ENCODE results near the gene WNK4. TPM values are rescaled to one million over a fixed set of nuclear protein-coding genes. Genes with fewer than 3 reads are reported as not detected.

Gene WNK4
- total RNA-seq, 1 donor from 2014 or later: not detected

- Mint-ChIP-seq H3K9me3 (no peaks in the 10 kb centered on the region), H3K4me1 (peaks cover 6% of the 10 kb centered on the region), H3K4me3 (no peak overlapping the region), H3K27me3 (ENCODE audit: insufficient read depth, low read depth) (peaks cover 3% of the 10 kb centered on the region), H3K36me3 (no peaks in the 10 kb centered on the region), H3K27ac (no peak overlapping the region)
- H3K4me3 ChIP-seq: no peak overlapping the region
- no peaks in the 10 kb centered on the region for H3K9me3 ChIP-seq (ENCODE audit: low read depth)
- DNase-seq (ENCODE audit: low spot score): no peak
- H3K79me2 ChIP-seq (ENCODE audit: low read depth): no peaks in the 10 kb centered on the region
- H2AFZ ChIP-seq (replicated peaks): no peak overlapping the region
- no peak for TF ChIP-seq EZH2phosphoT487 (IDR thresholded peaks at IDR 0.05)
- TF ChIP-seq, protein P1, sequence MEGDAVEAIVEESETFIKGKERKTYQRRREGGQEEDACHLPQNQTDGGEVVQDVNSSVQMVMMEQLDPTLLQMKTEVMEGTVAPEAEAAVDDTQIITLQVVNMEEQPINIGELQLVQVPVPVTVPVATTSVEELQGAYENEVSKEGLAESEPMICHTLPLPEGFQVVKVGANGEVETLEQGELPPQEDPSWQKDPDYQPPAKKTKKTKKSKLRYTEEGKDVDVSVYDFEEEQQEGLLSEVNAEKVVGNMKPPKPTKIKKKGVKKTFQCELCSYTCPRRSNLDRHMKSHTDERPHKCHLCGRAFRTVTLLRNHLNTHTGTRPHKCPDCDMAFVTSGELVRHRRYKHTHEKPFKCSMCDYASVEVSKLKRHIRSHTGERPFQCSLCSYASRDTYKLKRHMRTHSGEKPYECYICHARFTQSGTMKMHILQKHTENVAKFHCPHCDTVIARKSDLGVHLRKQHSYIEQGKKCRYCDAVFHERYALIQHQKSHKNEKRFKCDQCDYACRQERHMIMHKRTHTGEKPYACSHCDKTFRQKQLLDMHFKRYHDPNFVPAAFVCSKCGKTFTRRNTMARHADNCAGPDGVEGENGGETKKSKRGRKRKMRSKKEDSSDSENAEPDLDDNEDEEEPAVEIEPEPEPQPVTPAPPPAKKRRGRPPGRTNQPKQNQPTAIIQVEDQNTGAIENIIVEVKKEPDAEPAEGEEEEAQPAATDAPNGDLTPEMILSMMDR (IDR thresholded peaks at IDR 0.05): no peak
- TF ChIP-seq EZH2 (IDR thresholded peaks at IDR 0.05): no peak
- H3F3A ChIP-seq (ENCODE audit: low read depth): no peaks in the 10 kb centered on the region
- H3K27me3 ChIP-seq: peaks cover 22% of the 10 kb centered on the region
- no peak overlapping the region for H3K4me2 ChIP-seq
- no peak overlapping the region for H3K9ac ChIP-seq
- H3K27ac ChIP-seq: no peak overlapping the region
- no peaks in the 10 kb centered on the region for H4K20me1 ChIP-seq (ENCODE audit: low read depth)
- H3K36me3 ChIP-seq: no peaks in the 10 kb centered on the region
- peaks cover 8% of the 10 kb centered on the region for H3K4me1 ChIP-seq
Observed at GRCh38 chr17:42751628-42752027, 28.8 kb upstream of the WNK4 start.

- Mint-ChIP-seq H3K27ac (no peak overlapping the region), H3K36me3 (no peaks in the 10 kb centered on the region), H3K4me3 (no peak overlapping the region), H3K27me3 (ENCODE audit: insufficient read depth, low read depth) (peaks cover 8% of the 10 kb centered on the region), H3K4me1 (no peaks in the 10 kb centered on the region), H3K9me3 (no peaks in the 10 kb centered on the region)
- Histone ChIP-seq H3K4me2 (no peak overlapping the region), H3K79me2 (ENCODE audit: low read depth) (no peaks in the 10 kb centered on the region), H2AFZ (replicated peaks) (no peak overlapping the region), H3K4me1 (no peaks in the 10 kb centered on the region), H3K4me3 (no peak overlapping the region), H3K36me3 (no peaks in the 10 kb centered on the region), H3K27me3 (peaks cover 37% of the 10 kb centered on the region), H3K9me3 (ENCODE audit: low read depth) (no peaks in the 10 kb centered on the region), H3K27ac (no peak overlapping the region), H3K9ac (no peak overlapping the region), H4K20me1 (ENCODE audit: low read depth) (no peaks in the 10 kb centered on the region), H3F3A (ENCODE audit: low read depth) (peaks cover 2% of the 10 kb centered on the region)
- DNase-seq (ENCODE audit: low spot score): no peak
- TF ChIP-seq, protein P1 (IDR thresholded peaks at IDR 0.05): no peak
- no peak for TF ChIP-seq EZH2 (IDR thresholded peaks at IDR 0.05)
- TF ChIP-seq EZH2phosphoT487 (IDR thresholded peaks at IDR 0.05): no peak
Observed at GRCh38 chr17:42754782-42755181, 25.6 kb upstream of the WNK4 start.

- H3K36me3 ChIP-seq: no peaks in the 10 kb centered on the region
- peak overlapping the region; percentile 88 for H3K4me2 ChIP-seq
- H3K4me3 ChIP-seq: peak overlapping the region; percentile 58
Observed at GRCh38 chr17:42759982-42760651, 20.3 kb upstream of the WNK4 start.

More at GRCh38 chr17:42759982-42760651, 20.3 kb upstream of the WNK4 start:
- no peaks in the 10 kb centered on the region for H4K20me1 ChIP-seq (ENCODE audit: low read depth)
- no peak overlapping the region for H3K9ac ChIP-seq
- peak overlapping the region; percentile 85 for H2AFZ ChIP-seq (replicated peaks)
- Mint-ChIP-seq H3K4me3 (peak overlapping the region; percentile 78), H3K27me3 (ENCODE audit: insufficient read depth, low read depth) (peaks cover 30% of the 10 kb centered on the region), H3K4me1 (peaks cover 17% of the 10 kb centered on the region), H3K9me3 (no peaks in the 10 kb centered on the region), H3K27ac (no peak overlapping the region), H3K36me3 (peaks cover 1% of the 10 kb centered on the region)
- peaks cover 51% of the 10 kb centered on the region for H3K27me3 ChIP-seq
- H3K9me3 ChIP-seq (ENCODE audit: low read depth): no peaks in the 10 kb centered on the region
- TF ChIP-seq, protein P1 (IDR thresholded peaks at IDR 0.05): no peak
- TF ChIP-seq EZH2 (IDR thresholded peaks at IDR 0.05) (no peak), EZH2phosphoT487 (IDR thresholded peaks at IDR 0.05) (no peak)
- peaks cover 2% of the 10 kb centered on the region for H3F3A ChIP-seq (ENCODE audit: low read depth)
- no peak for DNase-seq (ENCODE audit: low spot score)
- H3K27ac ChIP-seq: no peak overlapping the region
- peaks cover 16% of the 10 kb centered on the region for H3K4me1 ChIP-seq
- H3K79me2 ChIP-seq (ENCODE audit: low read depth): no peaks in the 10 kb centered on the region
